Stimulated activated naive CD4-positive, alpha-beta T cell (primary cell): Measurements from ENCODE around the gene SPATA6L.

Source experiments
- DNase-seq, 6 experiments: peaks; one replicate each; lab custom pipeline; 2025; lab: John Stamatoyannopoulos, UW

SPATA6L gene

GRCh38 chr9:4550777-4551484, 115.3 kb downstream of the SPATA6L start:
- peak in 3 of 6 experiments; percentile 56 to 68 (median 66) for DNase-seq

GRCh38 chr9:4549751-4550295, 116.5 kb downstream of the SPATA6L start:
- no peak for DNase-seq

DNA sequence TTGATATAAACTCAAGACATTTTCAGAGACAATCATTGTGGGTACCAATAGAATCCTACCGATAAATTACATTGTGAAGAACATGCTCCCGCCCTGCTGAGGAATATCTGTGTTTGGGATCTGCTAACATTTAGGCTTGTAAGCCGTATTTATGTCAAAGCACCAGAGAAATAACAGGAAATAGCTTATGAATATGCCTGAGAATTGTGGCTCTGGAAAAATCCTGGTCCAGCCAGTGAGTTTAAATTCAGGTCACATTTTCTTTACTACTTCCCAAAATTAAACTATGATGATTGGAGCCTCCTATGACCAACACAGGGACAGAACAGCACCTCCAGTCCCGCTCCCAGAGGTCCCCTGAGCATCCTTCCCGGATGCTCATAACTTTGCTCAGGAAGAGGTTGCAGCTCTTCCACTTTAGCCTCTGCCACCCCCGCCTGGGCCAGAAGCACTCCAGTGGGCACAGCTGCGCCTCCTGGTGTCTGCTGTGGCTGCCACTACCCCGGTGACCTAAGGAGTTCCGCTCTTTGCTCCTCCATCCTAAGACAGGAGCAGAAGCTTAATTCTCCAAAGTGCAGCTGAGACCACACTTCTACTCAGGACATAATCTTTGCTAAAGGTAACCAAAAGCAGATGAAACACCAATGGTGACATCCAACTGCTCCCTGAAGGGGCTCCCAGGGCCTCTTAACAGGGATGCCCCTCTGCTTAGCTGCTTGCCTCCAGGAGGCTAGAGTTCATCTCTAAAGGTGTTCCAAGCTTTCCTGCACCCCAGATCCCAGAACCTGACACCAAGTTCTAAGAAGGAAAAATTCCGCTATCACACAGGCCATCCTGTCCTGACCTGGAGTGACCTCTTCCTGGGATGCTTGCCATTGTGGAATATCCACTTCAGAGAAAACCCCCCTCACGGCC, 117.2 kb downstream of the SPATA6L start:
- DNase-seq = no peak
